Loucy (cell line): ENCODE measurements around the gene NRARP.

Source experiments
- EZH2phosphoT487 ChIP-seq: fragments of 200-600 bp; IDR thresholded peaks from 2 replicates; pipeline ENCODE4 v1.6.1; 2018; ENCODE audit warnings: antibody characterized with exemption, mild to moderate bottlenecking, moderate library complexity, borderline replicate concordance
- TF ChIP-seq, protein P1 (sequence below): fragments of 200-600 bp; sonication (generic); conservative IDR thresholded peaks from 2 replicates; pipeline ENCODE4 v1.5.1; 2014; ENCODE audit warnings: mild to moderate bottlenecking, antibody characterized with exemption, low read length

DNA sequence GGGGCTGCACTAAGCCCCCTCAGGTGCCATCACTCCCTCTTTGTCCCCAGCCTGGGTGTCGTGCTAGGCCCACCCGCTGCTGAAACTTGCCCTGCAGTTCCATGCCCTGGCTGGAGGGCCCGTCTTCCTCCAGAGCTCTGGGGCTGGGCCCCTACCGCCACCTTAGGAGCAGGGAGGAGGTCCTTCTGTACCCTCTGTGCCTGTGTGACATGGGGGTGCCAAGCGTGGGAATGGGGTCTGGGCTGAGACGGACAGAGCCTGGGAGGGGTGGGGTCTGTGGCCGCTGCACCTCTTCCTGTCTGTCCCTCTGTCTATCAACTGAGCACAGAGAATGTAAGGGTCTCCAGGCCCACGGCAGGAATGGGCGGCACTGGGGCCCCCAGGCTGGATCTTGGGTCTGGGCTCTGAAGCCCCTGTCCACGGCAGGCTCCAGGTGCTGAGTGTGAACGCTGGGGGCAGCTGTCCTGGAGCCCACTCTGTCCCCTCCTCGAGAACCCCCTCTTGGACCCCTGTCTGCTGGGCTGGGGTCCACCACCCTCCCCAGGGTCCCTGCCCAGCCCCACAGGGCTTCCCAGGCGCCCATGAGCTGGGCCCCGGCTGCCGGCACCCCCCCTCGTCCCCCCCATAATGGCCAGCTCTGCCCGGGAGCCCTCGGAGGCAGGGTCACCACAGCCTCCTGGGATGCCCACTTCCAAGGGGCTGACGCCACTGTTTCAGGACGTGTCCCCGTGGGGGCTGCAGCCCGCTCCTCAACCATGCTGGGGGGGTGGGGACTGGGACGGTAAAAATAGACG is 15.8 kb upstream of the NRARP start:
- TF ChIP-seq, protein P1, sequence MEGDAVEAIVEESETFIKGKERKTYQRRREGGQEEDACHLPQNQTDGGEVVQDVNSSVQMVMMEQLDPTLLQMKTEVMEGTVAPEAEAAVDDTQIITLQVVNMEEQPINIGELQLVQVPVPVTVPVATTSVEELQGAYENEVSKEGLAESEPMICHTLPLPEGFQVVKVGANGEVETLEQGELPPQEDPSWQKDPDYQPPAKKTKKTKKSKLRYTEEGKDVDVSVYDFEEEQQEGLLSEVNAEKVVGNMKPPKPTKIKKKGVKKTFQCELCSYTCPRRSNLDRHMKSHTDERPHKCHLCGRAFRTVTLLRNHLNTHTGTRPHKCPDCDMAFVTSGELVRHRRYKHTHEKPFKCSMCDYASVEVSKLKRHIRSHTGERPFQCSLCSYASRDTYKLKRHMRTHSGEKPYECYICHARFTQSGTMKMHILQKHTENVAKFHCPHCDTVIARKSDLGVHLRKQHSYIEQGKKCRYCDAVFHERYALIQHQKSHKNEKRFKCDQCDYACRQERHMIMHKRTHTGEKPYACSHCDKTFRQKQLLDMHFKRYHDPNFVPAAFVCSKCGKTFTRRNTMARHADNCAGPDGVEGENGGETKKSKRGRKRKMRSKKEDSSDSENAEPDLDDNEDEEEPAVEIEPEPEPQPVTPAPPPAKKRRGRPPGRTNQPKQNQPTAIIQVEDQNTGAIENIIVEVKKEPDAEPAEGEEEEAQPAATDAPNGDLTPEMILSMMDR, result no peak
- no peak for TF ChIP-seq EZH2phosphoT487
